ENCODE measurements around the gene SFT2D3.

DNA sequence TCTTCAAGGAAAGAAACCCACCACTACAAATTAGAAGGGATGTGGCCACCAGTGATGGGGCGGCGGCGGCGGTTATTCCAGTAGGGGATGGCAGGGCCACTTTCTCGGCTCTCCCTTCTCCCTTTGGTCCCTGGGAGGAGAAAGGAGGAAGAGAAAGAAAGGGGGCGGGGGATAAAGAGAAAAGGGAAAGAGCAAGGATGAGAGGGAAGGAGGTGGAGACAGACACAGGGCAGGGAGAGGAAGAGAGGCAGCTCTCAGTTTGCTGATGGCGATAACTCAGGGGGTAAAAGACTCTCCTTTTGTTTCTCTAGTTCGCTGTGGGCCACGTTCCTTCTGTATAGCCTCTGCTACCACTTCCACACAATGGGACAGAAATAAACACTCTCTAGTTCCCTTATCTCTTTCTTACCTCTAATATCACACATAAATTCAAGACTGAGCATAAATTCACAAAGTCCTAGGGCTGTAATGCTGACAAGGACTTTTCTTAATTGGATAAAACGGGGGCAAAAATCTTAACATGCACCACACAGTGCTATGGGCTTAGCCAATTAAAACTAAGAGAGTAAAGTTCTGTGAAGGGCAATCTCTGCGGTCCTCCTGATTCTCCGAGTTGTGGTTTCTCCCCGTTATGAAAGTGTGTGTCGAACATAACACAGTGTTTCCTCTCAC is 14.6 kb downstream of the SFT2D3 start:
- no peak for TF ChIP-seq GATA2 (IDR thresholded peaks at IDR 0.05; ENCODE audit: low read depth, low read length)
- no peak for TF ChIP-seq GATA3 (IDR thresholded peaks at IDR 0.05; ENCODE audit: low read depth, low read length)
